ENCODE measurements around the gene IFT74. TPM values are rescaled to one million over a fixed set of nuclear protein-coding genes. Genes with fewer than 3 reads are reported as not detected.

IFT74 gene
- total RNA-seq, 4 donors from 2014 or later, result 7.7 to 26.4 (median 8.7) TPM

DNA sequence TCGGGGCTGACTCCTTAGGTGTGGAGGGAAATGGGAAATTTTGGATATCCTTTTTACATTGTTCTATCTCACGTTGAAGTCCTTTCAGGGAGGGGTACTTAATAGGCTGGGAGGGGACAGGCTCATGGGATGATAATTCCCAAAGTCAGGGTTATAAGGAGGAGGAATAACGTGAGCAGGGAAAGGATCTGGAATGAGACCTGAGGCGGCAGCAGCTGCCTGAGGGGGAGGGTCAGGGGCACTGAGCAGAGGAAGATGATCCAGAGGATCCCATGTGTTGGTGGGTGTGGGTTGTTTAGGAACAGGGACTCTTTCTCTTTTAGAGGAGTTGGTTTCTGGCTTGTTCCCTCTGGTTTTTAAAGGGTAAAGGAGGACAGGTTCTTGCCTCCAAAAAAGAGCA is 18.7 kb downstream of the IFT74 start:
- TF ChIP-seq POLR2A (IDR thresholded peaks at IDR 0.05) (no peak), CTCF (IDR thresholded peaks at IDR 0.05) (no peak)
- Histone ChIP-seq H3K27ac (no peak overlapping the region), H3K9me3 (no peaks in the 10 kb centered on the region), H3K27me3 (no peaks in the 10 kb centered on the region), H3K4me1 (no peaks in the 10 kb centered on the region), H3K4me3 (no peak overlapping the region), H3K36me3 (no peaks in the 10 kb centered on the region)
- DNase-seq, result no peak

DNA sequence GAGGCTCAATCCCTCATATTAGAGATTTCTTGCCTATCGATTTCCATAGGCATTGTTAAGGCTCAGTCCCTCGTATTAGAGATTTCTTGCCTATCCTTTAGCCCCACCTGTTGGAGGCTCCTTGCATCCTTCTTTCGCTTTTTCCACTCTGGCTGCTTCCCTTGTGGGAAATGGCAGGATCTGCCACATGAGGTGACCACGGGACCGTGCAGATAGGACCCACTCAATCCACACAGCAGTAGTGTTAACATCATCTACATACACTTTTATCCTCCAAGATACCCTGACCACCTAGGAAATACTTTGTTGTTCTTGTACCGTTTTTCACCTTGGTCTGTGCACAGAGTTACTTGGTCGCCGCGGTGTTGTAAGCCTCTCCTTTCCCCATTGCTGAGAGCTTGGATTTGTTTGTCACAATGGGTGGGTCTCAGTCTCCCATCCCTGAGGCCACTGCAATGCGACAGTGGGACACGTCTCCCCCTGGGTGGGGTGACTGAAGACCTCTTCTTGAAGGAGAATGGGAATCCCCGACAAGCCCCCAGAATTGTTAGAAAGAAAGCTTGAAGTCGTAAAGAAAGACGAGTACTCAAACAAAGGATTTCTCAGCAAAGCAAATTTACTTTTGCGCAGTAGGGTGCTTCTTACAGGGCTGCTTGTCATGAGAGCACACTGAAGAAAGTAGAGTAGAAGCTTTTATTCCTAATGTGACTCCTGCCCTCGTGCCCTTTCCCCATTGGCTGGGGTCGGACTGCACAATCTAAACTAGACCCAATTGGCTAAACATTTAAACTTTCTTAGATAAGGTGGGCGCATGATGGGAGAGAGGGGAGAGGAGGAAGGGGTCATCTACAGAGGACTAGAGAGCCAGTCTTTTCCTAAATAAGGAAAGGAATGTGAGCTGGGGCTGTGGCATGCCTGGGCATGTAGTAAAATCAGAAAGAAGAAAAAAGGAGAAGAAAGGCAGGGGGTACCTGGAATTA is 19.8 kb downstream of the IFT74 start:
- DNase-seq, result peak in 1 of 3 donors; percentile 60
- TF ChIP-seq POLR2A (IDR thresholded peaks at IDR 0.05) (no peak), CTCF (IDR thresholded peaks at IDR 0.05) (peak in 4 of 6 experiments; percentile 46 to 72 (median 68))
- Histone ChIP-seq H3K27me3 (no peaks in the 10 kb centered on the region), H3K4me3 (no peak overlapping the region), H3K27ac (no peak overlapping the region), H3K36me3 (peaks cover 0 to 4% (median 0%) of the 10 kb centered on the region in 3 donors), H3K4me1 (no peaks in the 10 kb centered on the region), H3K9me3 (no peaks in the 10 kb centered on the region)

GRCh38 chr9:26983340-26983739 is 27.1 kb downstream of the IFT74 start:
- H3K4me3 ChIP-seq, result no peak overlapping the region
- peaks cover 0 to 27% (median 0%) of the 10 kb centered on the region in 3 donors for H3K36me3 ChIP-seq
- no peak overlapping the region for H3K27ac ChIP-seq
- no peaks in the 10 kb centered on the region for H3K9me3 ChIP-seq
- DNase-seq, result no peak
- H3K4me1 ChIP-seq, result no peaks in the 10 kb centered on the region
- TF ChIP-seq CTCF (IDR thresholded peaks at IDR 0.05) (no peak), POLR2A (IDR thresholded peaks at IDR 0.05) (no peak)
- no peaks in the 10 kb centered on the region for H3K27me3 ChIP-seq

- Histone ChIP-seq H3K4me1 (no peaks in the 10 kb centered on the region), H3K27me3 (no peaks in the 10 kb centered on the region), H3K36me3 (peaks cover 0 to 35% (median 0%) of the 10 kb centered on the region in 3 donors), H3K9me3 (no peaks in the 10 kb centered on the region), H3K4me3 (no peak overlapping the region), H3K27ac (no peak overlapping the region)
- TF ChIP-seq POLR2A (IDR thresholded peaks at IDR 0.05) (no peak), CTCF (IDR thresholded peaks at IDR 0.05) (no peak)
- no peak for DNase-seq
Measured at GRCh38 chr9:26995810-26996209, 39.6 kb downstream of the IFT74 start.

GRCh38 chr9:27003426-27004077 is 47.3 kb downstream of the IFT74 start:
- Histone ChIP-seq H3K27ac (peak overlapping the region in 3 of 4 donors; percentile 25 to 75 (median 69)), H3K9me3 (no peaks in the 10 kb centered on the region), H3K4me3 (peak overlapping the region in 2 of 4 donors; percentile 47 to 51), H3K4me1 (no peaks in the 10 kb centered on the region), H3K27me3 (no peaks in the 10 kb centered on the region), H3K36me3 (peaks cover 0 to 4% (median 0%) of the 10 kb centered on the region in 3 donors)
- no peak for DNase-seq
- TF ChIP-seq CTCF (IDR thresholded peaks at IDR 0.05) (peak in 1 of 6 experiments; percentile 11), POLR2A (IDR thresholded peaks at IDR 0.05) (peak; percentile 59 to 69)
